K562 (cell line): ENCODE measurements around the gene NCOA3. TPM values are rescaled to one million over a fixed set of nuclear protein-coding genes. Genes with fewer than 3 reads are reported as not detected.

Source experiments
- ATAC-seq: fragments of 200-7000 bp; cut with Tn5 transposase; 3 replicates; pipeline ENCODE4 v1.9.1; 2020; ENCODE audit warnings: moderate library complexity
- BruUV-seq: library from RNA; stranded (reverse); fragments of 400-500 nt; replicated peaks from 2 replicates; lab custom pipeline; 2021; lab: Mats Ljungman, UMichigan
- CTCF ChIA-PET: fragments of 300-600 bp; formaldehyde crosslinking; extraction: SDS; loops from one replicate; lab custom pipeline; 2021; ENCODE audit warnings: low intra/inter-chr PET ratio; lab: Yijun Ruan, JAX
- POLR2A ChIA-PET: fragments of 300-600, 350-650 bp; sonication (Branson Sonifier 250); formaldehyde crosslinking; extraction: SDS; loops from one replicate; lab custom pipeline; 2021; ENCODE audit warnings: antibody characterized with exemption, inconsistent platforms; lab: Yijun Ruan, JAX
- DNase-seq, 4 experiments: peaks; one replicate each; pipeline versions ENCODE4 v3.0.0 to v3.0.0-alpha.2; 2011 to 2018; ENCODE audit warnings: low spot score in 3 of 4, mixed read lengths in 3 of 4; ENCODE audit errors: extremely low read depth in 1 of 4
- FAIRE-seq: peaks from 2 replicates; lab custom pipeline; 2011; peaks lifted over from hg19 to GRCh38; lab: Jason Lieb, UNC
- H2AFZ ChIP-seq: 2 replicates; pipeline ENCODE4 v1.6.0; 2011; ENCODE audit warnings: low read depth, low read length, control low read depth, inconsistent platforms
- H3K27ac ChIP-seq: fragments of 200-600 bp; 3 replicates; pipeline ENCODE4 v1.8.0; 2011; ENCODE audit warnings: low read depth, mild to moderate bottlenecking, control low read depth, inconsistent platforms, low read length, moderate library complexity, mixed read lengths; ENCODE audit errors: extremely low read depth
- H3K27me3 ChIP-seq, 2 experiments: fragments of 300-600 bp in 1 of 2; 2 replicates in 1 of 2; 3 replicates in 1 of 2; pipeline versions ENCODE4 v1.6.0 to v1.8.0; 2011; ENCODE audit warnings: inconsistent platforms in 2 of 2, low read length in 2 of 2, mild to moderate bottlenecking in 1 of 2, mixed read lengths in 1 of 2, moderate library complexity in 1 of 2; ENCODE audit not compliant: control insufficient read depth in 2 of 2, insufficient read depth in 2 of 2
- H3K36me3 ChIP-seq: fragments of 300-600 bp; 3 replicates; pipeline ENCODE4 v1.8.0; 2011; ENCODE audit warnings: mild to moderate bottlenecking, low read length, inconsistent platforms; ENCODE audit not compliant: control insufficient read depth, insufficient read depth
- H3K4me1 ChIP-seq, 2 experiments: fragments of 200-600 bp in 1 of 2; replicated peaks in 1 of 2; 2 replicates in 1 of 2; 3 replicates in 1 of 2; pipeline versions ENCODE4 v1.5.1 to v1.8.0; 2011; ENCODE audit warnings: inconsistent platforms in 2 of 2, low read length in 2 of 2, mild to moderate bottlenecking in 1 of 2, mixed read lengths in 1 of 2, moderate library complexity in 1 of 2; ENCODE audit not compliant: control insufficient read depth in 2 of 2, insufficient read depth in 2 of 2
- H3K4me2 ChIP-seq: 2 replicates; pipeline ENCODE4 v1.6.1; 2011; ENCODE audit warnings: low read length, control low read depth, inconsistent platforms, mixed read lengths; ENCODE audit not compliant: insufficient read depth
- H3K4me3 ChIP-seq: fragments of 200-600 bp; sonication (generic), shearing (Covaris generic); 2 replicates; pipeline ENCODE4 v1.5.1; 2016; ENCODE audit warnings: control low read depth, inconsistent platforms
- H3K79me2 ChIP-seq: fragments of 200-600 bp; 3 replicates; pipeline ENCODE4 v1.8.0; 2011; ENCODE audit warnings: low read length, inconsistent platforms; ENCODE audit not compliant: control insufficient read depth, insufficient read depth
- H3K9ac ChIP-seq, 2 experiments: 2 replicates each; pipeline versions ENCODE4 v1.6.0 to v1.6.1; 2011; ENCODE audit warnings: low read depth in 2 of 2, low read length in 2 of 2, control low read depth in 1 of 2, inconsistent platforms in 1 of 2, mild to moderate bottlenecking in 1 of 2, mixed read lengths in 1 of 2; ENCODE audit not compliant: insufficient read depth in 1 of 2
- H3K9me1 ChIP-seq: one replicate; pipeline ENCODE4 v1.6.0; 2011; ENCODE audit warnings: inconsistent platforms, mild to moderate bottlenecking, low read length, moderate library complexity; ENCODE audit not compliant: control insufficient read depth, insufficient read depth
- H3K9me3 ChIP-seq: replicated peaks from 2 replicates; pipeline ENCODE4 v1.5.1; 2011; ENCODE audit warnings: low read depth, low read length, inconsistent platforms; ENCODE audit not compliant: control insufficient read depth, insufficient read depth
- H4K20me1 ChIP-seq: replicated peaks from 2 replicates; pipeline ENCODE4 v1.6.1; 2011; ENCODE audit warnings: low read length, inconsistent platforms, mixed read lengths; ENCODE audit not compliant: control insufficient read depth, insufficient read depth
- EZH2 ChIP-seq: IDR thresholded peaks from 2 replicates; pipeline ENCODE4 v1.6.1; 2012; ENCODE audit warnings: low read depth, mild to moderate bottlenecking, inconsistent platforms, low read length, borderline replicate concordance
- HLTF ChIP-seq: fragments of 450-650 bp; IDR thresholded peaks from 2 replicates; pipeline ENCODE4 v1.6.1; 2016
- HOMEZ ChIP-seq: fragments of 250-450 bp; sonication (Bioruptor Pico); IDR thresholded peaks from 2 replicates; pipeline ENCODE4 v1.4.0; 2020; ENCODE audit warnings: mild to moderate bottlenecking, moderate library complexity
- MTF1 ChIP-seq: fragments of 250-450 bp; sonication (Bioruptor Pico); IDR thresholded peaks from 2 replicates; pipeline ENCODE4 v1.9.0; 2021; ENCODE audit warnings: moderate library complexity, mild to moderate bottlenecking, inconsistent platforms, borderline replicate concordance
- NR2C1 ChIP-seq, 2 experiments: fragments of 450-650 bp; IDR thresholded peaks; 2 replicates each; pipeline ENCODE4 v1.6.1; 2017; ENCODE audit warnings: mild to moderate bottlenecking in 2 of 2, antibody characterized with exemption in 1 of 2, inconsistent platforms in 1 of 2, missing compliant biosample characterization in 1 of 2, missing genetic modification characterization in 1 of 2
- ZBTB11 ChIP-seq, 3 experiments: fragments of 200-800 bp in 1 of 3; fragments of 250-450 bp in 1 of 3; fragments of 450-650 bp in 1 of 3; sonication (Bioruptor Pico) in 1 of 3; sonication (Bioruptor generic) in 1 of 3; formaldehyde crosslinking in 1 of 3; IDR thresholded peaks; 2 replicates each; pipeline versions ENCODE4 v1.6.1 to v1.8.0; 2016 to 2022; ENCODE audit warnings: mild to moderate bottlenecking in 2 of 3, missing genetic modification characterization in 2 of 3, missing compliant biosample characterization in 1 of 3, moderate library complexity in 1 of 3
- WGBS: fragments of 100-300 bp; shearing (Covaris generic); methylation state at CpG from one replicate; pipeline ENCODE4 v1.1.6; 2016; ENCODE audit warnings: low coverage, mixed read lengths; ENCODE audit not compliant: insufficient coverage; ENCODE audit errors: missing lambda C conversion rate; 5-methylcytosine and 5-hydroxymethylcytosine counted together
- in situ Hi-C: fragments of 300-500 bp; cut with MboI; formaldehyde crosslinking; loops from 4 replicates; pipeline ENCODE4 v1.15.0; 2018; ENCODE audit warnings: inconsistent platforms, mixed read lengths
- intact Hi-C: fragments of 100-400 bp; cut with micrococcal nuclease; formaldehyde crosslinking; loops from 2 replicates; pipeline ENCODE4 v1.14.2; 2022
- polyA plus RNA-seq, 8 experiments: library from polyadenylated mRNA; depleted of rRNA in 4 of 8; stranded (reverse) in 5 of 8; unstranded in 3 of 8; fragments of >200 nt; fragmentation: Nextera tagmentation in 2 of 8; fragmentation: Illumina TruSeq in 1 of 8; extraction: Ambion mirVana in 2 of 8; extraction: Trizol in 1 of 8; gene quantifications; 2 replicates each; pipeline versions ENCODE4 v1.2.1 to v1.2.3, GENCODE V29; 2011 to 2014; ENCODE audit warnings: inconsistent platforms in 1 of 8, missing spikeins in 1 of 8
- total RNA-seq, 7 experiments: library from RNA; depleted of rRNA in 6 of 7; stranded (reverse); fragments of >200 nt in 6 of 7; fragmentation: Illumina TruSeq in 2 of 7; extraction: Trizol in 2 of 7; gene quantifications; 2 replicates each; pipeline versions ENCODE4 v1.2.1 to v1.2.3, GENCODE V29; 2011 to 2021; ENCODE audit warnings: low replicate concordance in 1 of 7

NCOA3 gene
- total and polyA plus RNA-seq, 9 of the 15 experiments (the other 6 are each of a cell fraction or from before 2014, with no cell fraction given), result 3.2 to 24.3 (median 14.4) TPM

- TF ChIP-seq HOMEZ (CRISPR knock-in tag) (no peak), MTF1 (CRISPR knock-in tag) (no peak), EZH2 (no peak)
Measured at GRCh38 chr20:47600967-47601547, 99.4 kb downstream of the NCOA3 start (continued).

- intact Hi-C loops (no loop called here), in situ Hi-C loops (loop anchor here (10.0 kb wide), 1 partner anchor 318 kb away; no protein-coding TSS in a partner anchor)
- H3K4me3 ChIP-seq, result no peak overlapping the region
- H3K9me3 ChIP-seq, result no peaks in the 10 kb centered on the region
- no peak overlapping the region for H2AFZ ChIP-seq
- H3K9ac ChIP-seq, result no peak overlapping the region
- H3K36me3 ChIP-seq, result peaks cover 4% of the 10 kb centered on the region; the same call in 1 of the 3 replicates
- no peaks in the 10 kb centered on the region for H4K20me1 ChIP-seq
- POLR2A ChIA-PET, result interaction anchor here (0.7 to 1.3 kb wide), 3 partner anchors 42 to 254 kb away, joined by 3 read pairs; no protein-coding TSS in a partner anchor
- DNase-seq, result no peak
- CTCF ChIA-PET, result no interaction called here
- ATAC-seq, result no peak
- BruUV-seq, result no TSS peak
- no peaks in the 10 kb centered on the region for H3K27me3 ChIP-seq
- WGBS, result 86% methylated on average over 9 of the region's 9 CpGs
- FAIRE-seq, result no peak
- H3K27ac ChIP-seq, result peak overlapping the region; percentile 10; the same call in 1 of the 3 replicates
- H3K9me1 ChIP-seq, result peaks cover 3% of the 10 kb centered on the region
- TF ChIP-seq NR2C1 (IDR thresholded peaks at IDR 0.05) (no peak), NR2C1 (tag; IDR thresholded peaks at IDR 0.05) (no peak), ZBTB11 (CRISPR knock-in tag; IDR thresholded peaks at IDR 0.05) (peak in 1 of 3 experiments; percentile 87; a peak in 2 of 6 replicates), HLTF (0 out of 2 replicates have a peak, but pooled peaks have one; percentile 47)
- H3K79me2 ChIP-seq, result peaks cover 51% of the 10 kb centered on the region
- peaks cover 1 to 36% of the 10 kb centered on the region in 2 experiments for H3K4me1 ChIP-seq
- H3K4me2 ChIP-seq, result no peak overlapping the region
Measured at GRCh38 chr20:47603260-47603659, 101.6 kb downstream of the NCOA3 start.
